Activated naive CD4-positive, alpha-beta T cell treated with anti-CD3 and anti-CD28 coated beads for 36 hours (primary cell): ENCODE data around the gene ITGA11. TPM values are rescaled to one million over a fixed set of nuclear protein-coding genes. Genes with fewer than 3 reads are reported as not detected.

Experiments
- CTCF ChIA-PET: fragments of 350-600 bp; sonication (Branson Sonifier 250); formaldehyde crosslinking; loops from one replicate; lab custom pipeline; 2021; ENCODE audit warnings: antibody characterized with exemption; lab: Charles Lee
- DNase-seq: peaks from one replicate; pipeline ENCODE4 v3.0.0-alpha.2; 2020
- H3K27ac Mint-ChIP-seq: one replicate; pipeline ENCODE4 v1.8.0; 2021; ENCODE audit warnings: mild to moderate bottlenecking, mixed read lengths
- H3K27me3 Mint-ChIP-seq: one replicate; pipeline ENCODE4 v1.8.0; 2021; ENCODE audit warnings: low read depth, mixed read lengths
- H3K36me3 Mint-ChIP-seq: one replicate; pipeline ENCODE4 v1.8.0; 2021; ENCODE audit warnings: low read depth, mixed read lengths
- H3K4me1 Mint-ChIP-seq: one replicate; pipeline ENCODE4 v1.8.0; 2021; ENCODE audit warnings: low read depth, mixed read lengths
- H3K4me3 Mint-ChIP-seq: one replicate; pipeline ENCODE4 v1.8.0; 2021; ENCODE audit warnings: mild to moderate bottlenecking, moderate library complexity, mixed read lengths
- H3K9me3 Mint-ChIP-seq: one replicate; pipeline ENCODE4 v1.8.0; 2021; ENCODE audit warnings: mixed read lengths
- intact Hi-C: fragments of 100-400 bp; cut with micrococcal nuclease; formaldehyde crosslinking; loops from one replicate; pipeline ENCODE4 v1.15.1; 2023
- total RNA-seq, 2 experiments: library from RNA; stranded (reverse); gene quantifications; one replicate each; pipeline ENCODE4 v1.2.3, GENCODE V29; 2021

Gene ITGA11
- total RNA-seq, 2 experiments from 2014 or later: 0.02 to 0.12 TPM

DNA sequence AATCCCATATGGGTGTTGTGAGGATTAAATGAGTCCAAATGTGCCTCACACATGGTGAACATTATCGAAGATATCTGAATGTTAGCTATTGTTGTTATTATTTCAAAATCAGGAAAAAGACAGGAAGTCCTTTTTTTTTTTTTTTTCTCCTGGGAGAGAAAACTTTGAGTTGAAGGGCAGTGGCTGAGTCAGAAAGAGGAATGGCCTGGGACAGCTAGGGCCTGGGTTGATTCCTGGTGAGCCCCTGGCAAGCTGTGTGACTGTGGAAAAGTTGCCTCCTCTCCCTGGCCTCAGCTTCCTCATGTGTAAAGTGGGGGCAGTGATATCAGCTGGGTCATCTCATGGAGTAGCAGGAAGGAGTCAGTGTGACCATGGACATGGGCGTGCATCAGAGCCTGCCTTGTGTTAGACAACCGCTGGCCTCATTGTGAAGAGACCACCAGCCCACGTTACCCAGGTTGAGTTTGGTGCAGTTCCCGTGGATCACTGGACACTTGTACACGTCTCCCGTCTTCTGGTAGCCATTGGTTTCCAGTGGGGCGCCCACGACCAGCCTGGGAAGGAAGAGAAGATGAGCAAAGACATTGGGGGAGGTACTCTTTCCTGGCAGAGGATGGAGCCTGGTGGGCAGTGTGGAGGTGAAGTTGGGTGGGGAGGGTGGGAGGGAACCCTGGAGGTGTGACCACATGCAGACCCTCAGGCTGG lies 63.1 kb downstream of the ITGA11 start:
- intact Hi-C loops: no loop called here
- Mint-ChIP-seq H3K27me3 (no peaks in the 10 kb centered on the region), H3K4me1 (peaks cover 5% of the 10 kb centered on the region), H3K9me3 (no peaks in the 10 kb centered on the region), H3K36me3 (no peaks in the 10 kb centered on the region), H3K4me3 (no peak overlapping the region), H3K27ac (no peak overlapping the region)
- CTCF ChIA-PET: interaction anchor here (0.8 to 1.6 kb wide), 2 partner anchors 62 kb away, joined by 3 to 4 read pairs; no protein-coding TSS in a partner anchor
- DNase-seq: no peak

- Mint-ChIP-seq H3K4me3 (no peak overlapping the region), H3K27ac (no peak overlapping the region), H3K36me3 (no peaks in the 10 kb centered on the region), H3K27me3 (no peaks in the 10 kb centered on the region), H3K4me1 (peaks cover 5% of the 10 kb centered on the region), H3K9me3 (no peaks in the 10 kb centered on the region)
- no peak for DNase-seq
- CTCF ChIA-PET: interaction anchor here (0.8 to 1.4 kb wide), 2 partner anchors 61 to 115 kb away, joined by 3 to 4 read pairs; no protein-coding TSS in a partner anchor
- intact Hi-C loops: no loop called here
Observed at GRCh38 chr15:68367992-68368391, 64.0 kb downstream of the ITGA11 start.

- Mint-ChIP-seq H3K4me1 (peaks cover 5% of the 10 kb centered on the region), H3K36me3 (no peaks in the 10 kb centered on the region), H3K4me3 (no peak overlapping the region), H3K27ac (no peak overlapping the region), H3K27me3 (no peaks in the 10 kb centered on the region), H3K9me3 (no peaks in the 10 kb centered on the region)
- intact Hi-C loops: no loop called here
- CTCF ChIA-PET: interaction anchor here (1.4 to 1.7 kb wide), 2 partner anchors 12 to 115 kb away, joined by 4 read pairs; no protein-coding TSS in a partner anchor
- DNase-seq: no peak
Observed at GRCh38 chr15:68367226-68367625, 64.7 kb downstream of the ITGA11 start.

DNA sequence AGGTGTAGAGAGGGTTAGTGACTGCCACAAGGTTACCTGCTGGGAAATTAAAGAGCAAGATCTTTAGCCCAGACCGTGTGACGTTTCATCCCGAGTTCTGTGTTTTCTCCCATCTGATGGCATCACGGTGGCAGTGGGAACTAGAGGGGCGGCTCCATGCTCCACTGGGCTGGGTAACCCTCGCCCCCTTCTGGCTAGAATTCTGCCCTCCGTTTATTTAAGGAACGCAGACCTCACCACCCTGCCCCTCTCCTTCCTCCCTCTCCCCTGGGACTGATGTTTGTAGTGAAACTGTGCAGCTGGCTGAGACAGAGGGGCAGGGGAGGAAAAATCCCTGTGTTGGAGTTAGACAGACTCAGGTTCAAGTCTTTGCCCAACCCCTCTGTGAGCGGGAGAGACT lies 65.6 kb downstream of the ITGA11 start:
- no peak overlapping the region for H3K27ac Mint-ChIP-seq
- H3K36me3 Mint-ChIP-seq: no peaks in the 10 kb centered on the region
- DNase-seq: no peak
- no peaks in the 10 kb centered on the region for H3K27me3 Mint-ChIP-seq
- H3K4me3 Mint-ChIP-seq: no peak overlapping the region
- CTCF ChIA-PET: interaction anchor here (0.8 to 1.7 kb wide), 3 partner anchors 13 to 60 kb away, joined by 3 to 4 read pairs (median 4); no protein-coding TSS in a partner anchor
- intact Hi-C loops: no loop called here
- peaks cover 5% of the 10 kb centered on the region for H3K4me1 Mint-ChIP-seq
- no peaks in the 10 kb centered on the region for H3K9me3 Mint-ChIP-seq

- peaks cover 5% of the 10 kb centered on the region for H3K4me1 Mint-ChIP-seq
- H3K4me3 Mint-ChIP-seq: no peak overlapping the region
- H3K27me3 Mint-ChIP-seq: no peaks in the 10 kb centered on the region
- intact Hi-C loops: no loop called here
- H3K27ac Mint-ChIP-seq: no peak overlapping the region
- no peaks in the 10 kb centered on the region for H3K9me3 Mint-ChIP-seq
- no peaks in the 10 kb centered on the region for H3K36me3 Mint-ChIP-seq
- DNase-seq: no peak
- CTCF ChIA-PET: interaction anchor here (0.8 to 1.7 kb wide), 6 partner anchors 11 to 59 kb away, joined by 3 to 7 read pairs (median 4); no protein-coding TSS in a partner anchor
Observed at GRCh38 chr15:68365770-68366169, 66.2 kb downstream of the ITGA11 start.

DNA sequence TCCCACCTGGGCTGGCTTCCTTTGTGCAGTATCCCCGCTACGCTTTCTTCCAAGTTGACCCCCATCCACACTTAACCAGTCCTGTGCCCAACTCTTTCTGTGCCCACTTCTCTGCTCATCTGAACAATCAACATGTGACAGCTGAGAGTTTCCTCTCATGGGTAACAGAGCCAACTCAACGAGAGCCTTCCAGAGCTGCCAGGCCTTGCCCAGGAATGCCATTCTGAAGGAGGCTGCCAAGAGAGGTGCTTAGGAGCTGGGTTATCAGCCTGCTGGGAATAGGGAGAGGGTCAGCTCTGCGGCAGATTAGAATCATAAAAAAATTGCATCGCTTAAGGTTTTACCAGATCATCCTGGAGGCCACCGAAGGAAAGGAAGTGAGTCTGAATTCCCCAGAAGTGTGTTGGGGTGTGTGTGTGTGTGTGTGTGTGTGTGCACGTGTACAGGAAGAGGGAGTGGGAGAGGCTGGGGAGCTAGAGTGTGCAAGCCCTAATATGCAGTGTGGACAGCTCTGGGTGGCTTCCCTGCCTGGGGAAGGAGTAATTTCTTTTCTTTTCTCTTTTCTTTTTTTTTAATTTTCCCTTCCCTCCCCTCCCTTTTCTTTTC lies 66.7 kb downstream of the ITGA11 start:
- Mint-ChIP-seq H3K27me3 (no peaks in the 10 kb centered on the region), H3K4me1 (peaks cover 5% of the 10 kb centered on the region), H3K9me3 (no peaks in the 10 kb centered on the region), H3K36me3 (no peaks in the 10 kb centered on the region), H3K4me3 (no peak overlapping the region), H3K27ac (no peak overlapping the region)
- peak; percentile 23 for DNase-seq
- intact Hi-C loops: no loop called here
- CTCF ChIA-PET: interaction anchor here (0.9 to 1.7 kb wide), 5 partner anchors 10 to 59 kb away, joined by 3 to 7 read pairs (median 4); no protein-coding TSS in a partner anchor

DNA sequence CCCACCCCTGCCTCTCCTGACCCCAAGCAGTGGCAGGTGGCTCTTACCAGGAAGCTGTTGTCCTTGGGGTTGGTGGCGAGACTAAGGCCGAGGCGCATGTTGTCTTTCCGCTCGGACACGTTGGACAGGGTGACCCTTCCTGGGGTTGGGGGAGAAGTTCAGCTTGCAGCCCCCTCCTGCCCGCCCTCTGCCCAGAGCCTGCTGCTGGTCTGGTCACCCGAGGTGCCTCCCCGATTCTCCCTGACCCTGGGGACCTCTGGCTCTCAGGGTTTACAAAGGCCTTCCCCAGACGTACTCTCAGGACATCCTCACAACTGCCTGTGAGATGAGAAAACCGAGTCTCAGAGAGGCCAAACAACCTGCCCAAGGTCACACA lies 67.3 kb downstream of the ITGA11 start:
- Mint-ChIP-seq H3K4me1 (peaks cover 5% of the 10 kb centered on the region), H3K27me3 (no peaks in the 10 kb centered on the region), H3K9me3 (no peaks in the 10 kb centered on the region), H3K27ac (no peak overlapping the region), H3K4me3 (no peak overlapping the region), H3K36me3 (no peaks in the 10 kb centered on the region)
- intact Hi-C loops: no loop called here
- no peak for DNase-seq
- CTCF ChIA-PET: interaction anchor here (0.9 to 1.2 kb wide), 3 partner anchors 9 to 58 kb away, joined by 3 to 7 read pairs (median 3); no protein-coding TSS in a partner anchor

DNA sequence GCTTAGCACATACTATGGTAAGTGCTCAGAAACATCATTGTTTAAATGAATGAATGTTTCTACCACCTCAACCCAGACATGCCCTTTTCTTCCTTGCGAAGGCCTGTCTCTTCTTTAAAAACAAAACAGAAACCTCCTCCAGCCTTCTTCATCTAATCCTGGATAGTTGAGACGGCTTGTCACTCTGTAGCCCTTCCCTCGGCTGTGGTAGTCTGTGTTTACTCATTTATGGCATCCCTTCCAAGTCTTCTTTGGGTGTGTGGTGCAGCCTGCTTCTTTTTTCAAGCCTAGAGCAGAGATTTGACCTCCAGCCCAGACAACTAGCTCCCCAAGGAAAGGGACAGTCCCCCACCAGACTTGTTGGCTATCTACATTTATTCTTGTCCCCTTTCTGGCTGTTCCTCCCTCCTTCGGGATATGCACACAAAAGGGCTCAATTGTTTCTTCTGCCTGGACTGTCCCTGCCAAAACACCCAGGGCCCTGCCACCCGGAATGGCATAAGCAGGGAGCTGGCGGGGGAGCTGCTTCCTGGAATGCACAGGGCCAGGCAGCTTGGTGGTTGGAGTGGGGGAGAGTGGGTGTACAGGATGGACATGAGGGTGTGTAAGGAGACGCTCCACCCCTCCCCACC lies 67.8 kb downstream of the ITGA11 start:
- no peaks in the 10 kb centered on the region for H3K36me3 Mint-ChIP-seq
- H3K4me3 Mint-ChIP-seq: no peak overlapping the region
- H3K9me3 Mint-ChIP-seq: no peaks in the 10 kb centered on the region
- CTCF ChIA-PET: no interaction called here
- intact Hi-C loops: no loop called here
- H3K4me1 Mint-ChIP-seq: peaks cover 5% of the 10 kb centered on the region
- H3K27ac Mint-ChIP-seq: no peak overlapping the region
- no peak for DNase-seq
- H3K27me3 Mint-ChIP-seq: no peaks in the 10 kb centered on the region

- H3K4me1 Mint-ChIP-seq: peaks cover 5% of the 10 kb centered on the region
- H3K4me3 Mint-ChIP-seq: no peak overlapping the region
- DNase-seq: no peak
- intact Hi-C loops: no loop called here
- H3K27me3 Mint-ChIP-seq: no peaks in the 10 kb centered on the region
- H3K9me3 Mint-ChIP-seq: no peaks in the 10 kb centered on the region
- H3K36me3 Mint-ChIP-seq: no peaks in the 10 kb centered on the region
- H3K27ac Mint-ChIP-seq: no peak overlapping the region
- CTCF ChIA-PET: no interaction called here
Observed at GRCh38 chr15:68363353-68363752, 68.6 kb downstream of the ITGA11 start.

- intact Hi-C loops: no loop called here
- Mint-ChIP-seq H3K27ac (no peak overlapping the region), H3K4me3 (no peak overlapping the region), H3K36me3 (no peaks in the 10 kb centered on the region), H3K4me1 (peaks cover 5% of the 10 kb centered on the region), H3K9me3 (no peaks in the 10 kb centered on the region), H3K27me3 (no peaks in the 10 kb centered on the region)
- CTCF ChIA-PET: no interaction called here
- no peak for DNase-seq
Observed at GRCh38 chr15:68362537-68363126, 69.3 kb downstream of the ITGA11 start.

GRCh38 chr15:68360721-68361120 lies 71.2 kb downstream of the ITGA11 start:
- H3K9me3 Mint-ChIP-seq: peaks cover 13% of the 10 kb centered on the region
- CTCF ChIA-PET: no interaction called here
- no peak overlapping the region for H3K4me3 Mint-ChIP-seq
- no peak for DNase-seq
- no peak overlapping the region for H3K27ac Mint-ChIP-seq
- no peaks in the 10 kb centered on the region for H3K27me3 Mint-ChIP-seq
- intact Hi-C loops: no loop called here
- H3K36me3 Mint-ChIP-seq: peaks cover 3% of the 10 kb centered on the region
- H3K4me1 Mint-ChIP-seq: peaks cover 5% of the 10 kb centered on the region

DNA sequence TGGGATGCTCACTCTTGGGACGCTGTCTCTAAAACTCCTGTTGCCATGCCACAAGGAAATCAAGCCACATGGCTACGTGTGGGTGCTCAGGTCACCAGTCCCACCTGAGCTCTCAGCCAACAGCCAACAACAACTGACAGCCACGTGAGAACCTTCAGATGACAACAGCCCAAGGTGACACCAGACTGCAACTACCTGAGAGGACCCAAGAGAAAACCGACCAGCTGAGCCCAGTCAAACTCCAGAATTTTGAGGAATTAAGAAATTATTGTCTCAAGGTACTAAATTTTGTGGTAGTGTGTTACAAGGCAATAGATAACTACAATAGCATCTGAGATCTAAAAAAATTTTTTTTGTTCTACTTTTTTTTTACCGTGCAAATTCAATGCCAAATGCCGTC lies 75.2 kb downstream of the ITGA11 start:
- peaks cover 14% of the 10 kb centered on the region for H3K4me1 Mint-ChIP-seq
- intact Hi-C loops: no loop called here
- H3K36me3 Mint-ChIP-seq: peaks cover 3% of the 10 kb centered on the region
- no peak overlapping the region for H3K4me3 Mint-ChIP-seq
- no peak overlapping the region for H3K27ac Mint-ChIP-seq
- H3K27me3 Mint-ChIP-seq: no peaks in the 10 kb centered on the region
- CTCF ChIA-PET: no interaction called here
- peaks cover 13% of the 10 kb centered on the region for H3K9me3 Mint-ChIP-seq
- no peak for DNase-seq
